ENCODE results near the gene INPP5E. TPM values are rescaled to one million over a fixed set of nuclear protein-coding genes. Genes with fewer than 3 reads are reported as not detected.
"Not testable (repeated sequence)": the region's sequence is repeated elsewhere in the genome, so short reads cannot be mapped to it uniquely, and the experiment has no call there.

Gene INPP5E
- total RNA-seq, 3 donors from 2014 or later: 20.7 to 25.2 (median 22.5) TPM

DNA sequence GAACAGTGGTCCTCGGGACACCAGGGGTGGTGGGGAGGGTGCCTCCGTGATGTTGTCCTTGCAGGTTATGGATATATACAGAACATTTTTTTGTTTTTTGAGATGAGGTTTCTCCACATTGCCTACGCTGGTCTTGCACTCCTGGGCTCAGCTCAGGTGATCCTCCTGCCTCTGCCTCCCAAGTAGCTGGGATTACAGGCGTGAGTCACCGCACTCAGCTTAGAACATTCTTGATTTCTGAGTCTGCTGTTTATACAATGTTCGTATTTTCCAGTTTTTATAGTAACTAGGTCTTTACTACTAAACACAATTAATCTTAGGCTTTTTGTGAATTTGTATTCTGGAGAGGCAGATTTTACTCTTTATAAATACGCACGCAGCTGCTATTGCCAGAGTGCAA is 23.2 kb downstream of the INPP5E start:
- Mint-ChIP-seq H3K36me3 (ENCODE audit: insufficient read depth) (peaks cover 41% of the 10 kb centered on the region), H3K27me3 (ENCODE audit: low read depth) (no peaks in the 10 kb centered on the region)

GRCh38 chr9:136412962-136413361 is 26.7 kb downstream of the INPP5E start:
- ATAC-seq: no peak
- peaks cover 44% of the 10 kb centered on the region for H3K36me3 Mint-ChIP-seq (ENCODE audit: insufficient read depth)

More for the DNA sequence above, 23.2 kb downstream of the INPP5E start:
- no peak for ATAC-seq
- Mint-ChIP-seq H3K9me3 (no peaks in the 10 kb centered on the region), H3K4me3 (no peak overlapping the region), H3K4me1 (ENCODE audit: low read depth) (peaks cover 15% of the 10 kb centered on the region)
- DNase-seq: no peak

GRCh38 chr9:136411378-136411777 is 28.3 kb downstream of the INPP5E start:
- peaks cover 44% of the 10 kb centered on the region for H3K36me3 Mint-ChIP-seq (ENCODE audit: insufficient read depth)

More at GRCh38 chr9:136412962-136413361, 26.7 kb downstream of the INPP5E start:
- DNase-seq: no peak
- Mint-ChIP-seq H3K9me3 (no peaks in the 10 kb centered on the region), H3K4me1 (ENCODE audit: low read depth) (peaks cover 37% of the 10 kb centered on the region), H3K27me3 (ENCODE audit: low read depth) (no peaks in the 10 kb centered on the region), H3K4me3 (no peak overlapping the region)

DNA sequence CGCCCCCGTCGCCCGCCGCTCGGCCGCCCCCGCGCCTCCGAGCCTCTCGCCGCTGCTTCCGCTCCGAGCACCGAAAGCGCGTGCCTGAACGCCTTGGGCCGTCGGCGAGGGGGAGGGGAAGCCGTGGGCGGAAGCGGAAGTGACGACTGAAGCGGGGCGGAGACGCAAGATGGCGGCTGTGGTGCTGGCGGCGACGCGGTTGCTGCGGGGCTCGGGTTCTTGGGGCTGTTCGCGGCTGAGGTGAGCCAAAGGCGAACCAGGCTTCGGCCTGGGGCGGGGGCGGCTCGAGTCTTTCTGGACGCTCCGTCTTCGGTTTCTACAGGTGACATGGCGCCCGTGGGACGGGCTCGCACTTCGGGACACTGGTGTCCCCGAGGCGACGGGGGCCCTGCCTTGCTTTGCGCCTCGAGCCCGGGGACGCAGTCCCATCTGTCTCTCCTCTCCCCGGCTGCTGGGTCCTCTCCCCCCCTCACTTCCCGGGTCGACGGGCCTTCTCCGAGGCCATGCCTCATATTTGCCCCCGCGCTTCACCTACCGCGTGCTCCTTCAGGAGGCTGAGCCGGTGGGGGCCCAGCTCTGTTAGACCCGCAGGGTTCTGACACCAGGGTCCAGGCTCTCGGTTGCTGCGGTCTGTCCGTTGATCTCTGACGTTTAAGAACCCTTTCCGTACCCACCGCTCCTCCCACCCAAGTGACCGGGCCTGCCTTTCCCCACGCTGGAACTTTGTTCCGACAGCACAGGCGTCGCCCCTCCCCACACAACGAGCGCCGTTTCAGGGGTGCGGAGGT is 29.0 kb downstream of the INPP5E start, which contains the start of the genes ENTR1 and PMPCA:
Gene ENTR1 (minus strand): TSS at position 115 of the 788 bp plus-strand sequence. CDS start 217 bp downstream, outside the sequence.
Gene PMPCA (plus strand): TSS at position 159 of the 788 bp plus-strand sequence. CDS start 11 bp downstream, at position 170.
- Mint-ChIP-seq H3K36me3 (ENCODE audit: insufficient read depth) (peaks cover 47% of the 10 kb centered on the region), H3K27me3 (ENCODE audit: low read depth) (no peaks in the 10 kb centered on the region), H3K4me1 (ENCODE audit: low read depth) (peaks cover 48% of the 10 kb centered on the region), H3K4me3 (peak within 1 kb of the TSS; percentile 97), H3K9me3 (no peaks in the 10 kb centered on the region)
- DNase-seq (peak; percentile 99), ATAC-seq (peak; percentile 85 to 88)

More at GRCh38 chr9:136411378-136411777, 28.3 kb downstream of the INPP5E start:
- ATAC-seq: no peak
- Mint-ChIP-seq H3K4me1 (ENCODE audit: low read depth) (peaks cover 45% of the 10 kb centered on the region), H3K9me3 (no peaks in the 10 kb centered on the region), H3K27me3 (ENCODE audit: low read depth) (no peaks in the 10 kb centered on the region), H3K4me3 (peak overlapping the region; percentile 97)
- no peak for DNase-seq

DNA sequence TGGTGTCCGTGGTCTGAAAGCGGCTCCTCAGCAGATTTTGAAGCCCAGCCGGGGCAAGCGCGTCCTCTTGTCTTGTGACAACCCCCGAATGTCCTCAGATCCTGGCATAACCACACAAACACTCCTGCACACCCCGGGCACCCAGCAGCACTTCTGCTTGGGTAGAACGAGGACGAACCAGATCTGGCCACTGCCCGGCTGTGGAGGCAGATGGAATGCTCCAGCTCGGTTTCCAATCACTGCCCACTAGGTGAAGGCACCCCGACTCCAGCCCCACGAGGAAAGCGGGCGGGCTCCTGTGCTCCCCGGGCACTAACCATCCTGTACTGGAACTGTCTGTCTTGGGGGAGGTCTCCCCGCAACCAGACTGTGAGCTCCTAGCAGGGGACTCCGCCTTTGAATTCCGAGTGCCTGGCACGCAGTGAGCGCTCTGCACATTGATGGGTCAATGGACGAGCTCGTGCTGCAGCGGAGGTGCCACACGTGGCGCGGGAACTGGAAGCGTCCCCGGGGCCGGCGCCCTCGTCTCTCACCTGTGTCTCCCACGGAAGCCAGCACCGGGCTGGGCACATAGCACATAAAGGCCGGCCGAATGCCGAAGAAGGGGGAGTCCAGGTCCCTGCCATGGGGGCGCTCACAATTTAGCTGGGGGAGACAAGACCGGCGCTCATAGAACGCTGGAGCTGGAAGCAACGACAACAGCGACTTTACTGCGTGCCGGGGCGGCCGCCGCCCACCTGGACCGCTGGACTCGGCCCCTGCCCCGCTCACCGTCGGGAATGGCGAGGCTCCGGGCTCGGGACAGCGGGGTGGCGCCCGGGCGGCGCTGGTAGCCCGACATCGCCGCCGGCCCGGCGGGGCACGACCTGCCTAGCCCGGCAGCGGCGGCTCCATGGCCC is 29.8 kb downstream of the INPP5E start:
- H3K4me3 Mint-ChIP-seq: peak overlapping the region; percentile 90
- DNase-seq (peak; percentile 33), ATAC-seq (peak; percentile 53)
- no peaks in the 10 kb centered on the region for H3K9me3 Mint-ChIP-seq
- H3K27me3 Mint-ChIP-seq (ENCODE audit: low read depth): no peaks in the 10 kb centered on the region
- peaks cover 57% of the 10 kb centered on the region for H3K4me1 Mint-ChIP-seq (ENCODE audit: low read depth)
- peaks cover 49% of the 10 kb centered on the region for H3K36me3 Mint-ChIP-seq (ENCODE audit: insufficient read depth)

GRCh38 chr9:136407911-136408310 is 31.7 kb downstream of the INPP5E start:
- Mint-ChIP-seq H3K27me3 (ENCODE audit: low read depth) (no peaks in the 10 kb centered on the region), H3K36me3 (ENCODE audit: insufficient read depth) (peaks cover 35% of the 10 kb centered on the region), H3K4me3 (peak overlapping the region; percentile 35), H3K9me3 (no peaks in the 10 kb centered on the region), H3K4me1 (ENCODE audit: low read depth) (peaks cover 67% of the 10 kb centered on the region)
- no peak for ATAC-seq
- DNase-seq: no peak

GRCh38 chr9:136407061-136407460 is 32.6 kb downstream of the INPP5E start:
- ATAC-seq: not testable (repeated sequence)

GRCh38 chr9:136405904-136406303 is 33.7 kb downstream of the INPP5E start:
- Mint-ChIP-seq H3K36me3 (ENCODE audit: insufficient read depth) (peaks cover 21% of the 10 kb centered on the region), H3K4me1 (ENCODE audit: low read depth) (peaks cover 63% of the 10 kb centered on the region)
- H3K4me3 Mint-ChIP-seq: not testable (repeated sequence)

More at GRCh38 chr9:136407061-136407460, 32.6 kb downstream of the INPP5E start:
- Mint-ChIP-seq H3K4me1 (ENCODE audit: low read depth) (peaks cover 70% of the 10 kb centered on the region), H3K36me3 (ENCODE audit: insufficient read depth) (peaks cover 29% of the 10 kb centered on the region)
- not testable (repeated sequence) for H3K9me3 Mint-ChIP-seq; H3K4me3 Mint-ChIP-seq; DNase-seq; H3K27me3 Mint-ChIP-seq (ENCODE audit: low read depth)

GRCh38 chr9:136405481-136405880 is 34.2 kb downstream of the INPP5E start:
- Mint-ChIP-seq H3K9me3 (no peaks in the 10 kb centered on the region), H3K27me3 (ENCODE audit: low read depth) (no peaks in the 10 kb centered on the region), H3K36me3 (ENCODE audit: insufficient read depth) (peaks cover 21% of the 10 kb centered on the region), H3K4me3 (no peak overlapping the region), H3K4me1 (ENCODE audit: low read depth) (peaks cover 66% of the 10 kb centered on the region)
- ATAC-seq (no peak), DNase-seq (no peak)

More at GRCh38 chr9:136405904-136406303, 33.7 kb downstream of the INPP5E start:
- H3K27me3 Mint-ChIP-seq (ENCODE audit: low read depth); H3K9me3 Mint-ChIP-seq; ATAC-seq; DNase-seq: not testable (repeated sequence)

- DNase-seq: no peak
- no peak for ATAC-seq
- Mint-ChIP-seq H3K9me3 (no peaks in the 10 kb centered on the region), H3K4me3 (peak overlapping the region; percentile 68), H3K36me3 (ENCODE audit: insufficient read depth) (peaks cover 21% of the 10 kb centered on the region), H3K27me3 (ENCODE audit: low read depth) (no peaks in the 10 kb centered on the region), H3K4me1 (ENCODE audit: low read depth) (peaks cover 66% of the 10 kb centered on the region)
Measured at GRCh38 chr9:136404801-136405136, 34.9 kb downstream of the INPP5E start.

GRCh38 chr9:136403915-136404800 is 35.5 kb downstream of the INPP5E start:
- Mint-ChIP-seq H3K9me3 (no peaks in the 10 kb centered on the region), H3K27me3 (ENCODE audit: low read depth) (no peaks in the 10 kb centered on the region), H3K4me3 (peak overlapping the region; percentile 68), H3K4me1 (ENCODE audit: low read depth) (peaks cover 62% of the 10 kb centered on the region), H3K36me3 (ENCODE audit: insufficient read depth) (peaks cover 23% of the 10 kb centered on the region)
- DNase-seq: peak; percentile 19
- peak; percentile 34 to 36 for ATAC-seq

DNA sequence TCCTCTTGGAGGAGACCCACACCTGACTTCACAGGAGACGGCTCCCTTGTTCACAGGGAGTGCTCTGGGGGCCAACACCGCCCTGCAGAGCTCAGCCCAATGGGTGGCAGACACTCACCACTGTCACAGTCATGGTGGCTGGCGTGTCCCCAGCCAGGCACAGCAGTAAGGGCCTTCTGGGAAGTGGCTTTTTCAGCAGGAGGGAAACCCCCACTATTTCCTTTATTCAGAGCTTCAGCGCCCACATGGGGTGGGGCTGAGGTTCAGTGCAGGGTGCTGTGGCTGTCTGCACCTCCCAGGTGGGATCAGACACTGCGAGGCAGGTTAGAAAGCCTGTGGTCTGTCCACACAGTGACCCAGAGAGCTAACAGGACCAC is 36.1 kb downstream of the INPP5E start:
- Mint-ChIP-seq H3K4me3 (peak overlapping the region; percentile 68), H3K36me3 (ENCODE audit: insufficient read depth) (peaks cover 20% of the 10 kb centered on the region), H3K27me3 (ENCODE audit: low read depth) (no peaks in the 10 kb centered on the region), H3K4me1 (ENCODE audit: low read depth) (peaks cover 62% of the 10 kb centered on the region), H3K9me3 (no peaks in the 10 kb centered on the region)
- DNase-seq (peak; percentile 72), ATAC-seq (peak; percentile 67 to 69)

- Mint-ChIP-seq H3K4me1 (ENCODE audit: low read depth) (peaks cover 60% of the 10 kb centered on the region), H3K27me3 (ENCODE audit: low read depth) (no peaks in the 10 kb centered on the region), H3K36me3 (ENCODE audit: insufficient read depth) (peaks cover 19% of the 10 kb centered on the region), H3K4me3 (no peak overlapping the region), H3K9me3 (no peaks in the 10 kb centered on the region)
- ATAC-seq (no peak), DNase-seq (no peak)
Measured at GRCh38 chr9:136402067-136402466, 37.6 kb downstream of the INPP5E start.
